Effector memory CD4-positive, alpha-beta T cell (primary cell): ENCODE measurements around the gene ACSF3.
"Not testable (repeated sequence)": the region's sequence is repeated elsewhere in the genome, so short reads cannot be mapped to it uniquely, and the experiment has no call there.

Source experiments
- DNase-seq, 3 donors: peaks; one replicate each; pipeline ENCODE4 v3.0.0-alpha.2; 2020
- H3K27ac ChIP-seq: 2 replicates; pipeline ENCODE4 v1.7.0; 2013; ENCODE audit warnings: mild to moderate bottlenecking, low read length, moderate library complexity; ENCODE audit not compliant: insufficient read depth, poor library complexity, severe bottlenecking
- H3K27me3 ChIP-seq: replicated peaks from 2 replicates; pipeline ENCODE4 v1.7.0; 2013; ENCODE audit warnings: mild to moderate bottlenecking, low read length; ENCODE audit not compliant: insufficient read depth, control insufficient read depth, poor library complexity, severe bottlenecking
- H3K36me3 ChIP-seq: 2 replicates; pipeline ENCODE4 v1.7.0; 2013; ENCODE audit warnings: mild to moderate bottlenecking, low read length, moderate library complexity; ENCODE audit not compliant: control insufficient read depth, insufficient read depth
- H3K4me1 ChIP-seq: 2 replicates; pipeline ENCODE4 v1.7.0; 2013; ENCODE audit warnings: low read length, mild to moderate bottlenecking; ENCODE audit not compliant: control insufficient read depth, insufficient read depth, poor library complexity, severe bottlenecking
- H3K4me3 ChIP-seq: 2 replicates; pipeline ENCODE4 v1.7.0; 2013; ENCODE audit warnings: low read length, low read depth, mild to moderate bottlenecking; ENCODE audit not compliant: insufficient read depth, poor library complexity, severe bottlenecking
- H3K9me3 ChIP-seq: 2 replicates; pipeline ENCODE4 v1.7.0; 2013; ENCODE audit warnings: mild to moderate bottlenecking, low read length, moderate library complexity; ENCODE audit not compliant: control insufficient read depth

ACSF3 gene

DNA sequence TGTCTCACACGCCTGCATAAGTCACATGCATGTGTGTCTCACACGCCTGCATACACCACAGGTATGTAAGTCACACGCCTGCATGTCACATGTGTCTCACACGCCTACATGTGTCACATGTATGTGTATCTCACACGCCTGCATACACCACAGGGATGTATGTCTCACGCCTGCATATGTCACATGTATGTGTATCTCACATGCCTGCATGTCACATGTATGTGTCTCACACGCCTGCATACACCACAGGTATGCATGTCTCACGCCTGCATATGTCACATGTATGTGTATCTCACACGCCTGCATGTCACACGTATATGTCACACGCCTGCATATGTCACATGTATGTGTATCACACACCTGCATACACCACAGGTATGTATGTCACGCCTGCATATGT is 64.1 kb downstream of the ACSF3 start:
- no peaks in the 10 kb centered on the region for H3K27me3 ChIP-seq
- H3K36me3 ChIP-seq, result no peaks in the 10 kb centered on the region

DNA sequence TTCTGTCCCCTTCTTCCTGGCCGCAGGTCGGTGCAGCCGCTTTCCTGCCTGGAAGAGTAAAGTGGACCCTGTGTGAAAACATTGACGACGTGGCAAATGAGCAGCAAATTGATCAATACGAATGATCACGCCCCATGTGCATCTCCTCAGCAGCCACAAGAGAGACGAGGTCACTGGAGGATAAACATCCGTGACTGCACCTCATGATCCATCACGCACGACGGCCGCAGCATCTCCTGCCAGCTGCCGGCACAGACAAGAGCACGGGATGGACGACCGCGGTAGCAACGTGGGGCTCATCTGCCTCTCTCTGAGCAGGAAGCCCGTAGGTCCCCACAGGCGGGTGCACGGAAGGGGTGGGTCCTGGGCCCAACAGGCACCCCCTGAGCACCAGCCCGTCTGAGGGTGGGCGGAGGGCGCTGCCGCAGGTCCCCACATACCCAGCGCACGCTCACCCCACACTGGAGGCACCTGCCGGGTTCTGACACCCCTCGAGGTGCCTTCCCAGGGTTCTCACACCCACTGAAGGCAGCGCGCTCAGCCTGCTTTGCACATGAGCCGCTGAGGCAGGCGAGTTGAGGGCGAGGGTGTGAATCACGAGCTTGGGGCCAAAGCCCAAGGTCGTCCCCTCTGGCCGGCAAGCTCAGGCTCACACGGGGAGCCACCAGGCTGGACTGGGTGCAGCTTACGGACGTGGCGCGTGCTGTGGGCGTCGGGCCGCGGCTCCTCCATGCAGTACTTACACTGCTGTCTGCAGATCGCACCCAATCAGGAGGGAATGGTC is 65.6 kb downstream of the ACSF3 start:
- Histone ChIP-seq H3K27me3 (no peaks in the 10 kb centered on the region), H3K9me3 (no peaks in the 10 kb centered on the region), H3K4me3 (no peak overlapping the region), H3K36me3 (no peaks in the 10 kb centered on the region), H3K27ac (no peak overlapping the region), H3K4me1 (no peaks in the 10 kb centered on the region)
- DNase-seq, result no peak

More for the DNA sequence above, 64.1 kb downstream of the ACSF3 start:
- Histone ChIP-seq H3K4me1 (no peaks in the 10 kb centered on the region), H3K4me3 (no peak overlapping the region), H3K9me3 (no peaks in the 10 kb centered on the region), H3K27ac (no peak overlapping the region)
- no peak for DNase-seq

DNA sequence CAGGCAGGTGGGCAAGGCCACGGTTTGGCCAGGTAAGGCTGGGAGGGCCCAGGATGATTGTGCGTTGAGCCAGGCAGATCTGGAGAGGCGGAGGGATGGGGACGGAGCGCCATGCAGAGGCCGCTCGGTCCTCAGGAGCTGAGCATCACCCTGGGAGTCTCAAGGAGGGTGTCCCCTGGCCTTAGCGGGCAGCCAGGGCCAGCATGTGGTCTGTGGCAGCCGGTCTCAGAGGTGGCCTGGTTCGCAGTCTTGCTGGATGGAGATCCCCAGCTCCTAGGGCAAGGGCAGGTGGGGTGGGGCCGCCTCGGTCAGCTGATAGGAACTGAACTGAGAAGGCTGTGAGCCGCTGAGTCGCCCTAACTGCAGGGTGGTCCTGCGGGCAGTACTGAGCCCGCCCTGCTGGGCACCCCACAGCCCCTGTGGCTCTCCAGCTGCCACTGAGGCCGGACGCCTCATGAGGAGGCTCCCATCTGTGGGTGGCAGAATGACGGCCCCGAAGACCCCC is 66.2 kb downstream of the ACSF3 start:
- no peaks in the 10 kb centered on the region for H3K36me3 ChIP-seq
- DNase-seq, result no peak
- H3K9me3 ChIP-seq, result no peaks in the 10 kb centered on the region
- no peak overlapping the region for H3K4me3 ChIP-seq
- no peak overlapping the region for H3K27ac ChIP-seq
- no peaks in the 10 kb centered on the region for H3K4me1 ChIP-seq
- no peaks in the 10 kb centered on the region for H3K27me3 ChIP-seq

DNA sequence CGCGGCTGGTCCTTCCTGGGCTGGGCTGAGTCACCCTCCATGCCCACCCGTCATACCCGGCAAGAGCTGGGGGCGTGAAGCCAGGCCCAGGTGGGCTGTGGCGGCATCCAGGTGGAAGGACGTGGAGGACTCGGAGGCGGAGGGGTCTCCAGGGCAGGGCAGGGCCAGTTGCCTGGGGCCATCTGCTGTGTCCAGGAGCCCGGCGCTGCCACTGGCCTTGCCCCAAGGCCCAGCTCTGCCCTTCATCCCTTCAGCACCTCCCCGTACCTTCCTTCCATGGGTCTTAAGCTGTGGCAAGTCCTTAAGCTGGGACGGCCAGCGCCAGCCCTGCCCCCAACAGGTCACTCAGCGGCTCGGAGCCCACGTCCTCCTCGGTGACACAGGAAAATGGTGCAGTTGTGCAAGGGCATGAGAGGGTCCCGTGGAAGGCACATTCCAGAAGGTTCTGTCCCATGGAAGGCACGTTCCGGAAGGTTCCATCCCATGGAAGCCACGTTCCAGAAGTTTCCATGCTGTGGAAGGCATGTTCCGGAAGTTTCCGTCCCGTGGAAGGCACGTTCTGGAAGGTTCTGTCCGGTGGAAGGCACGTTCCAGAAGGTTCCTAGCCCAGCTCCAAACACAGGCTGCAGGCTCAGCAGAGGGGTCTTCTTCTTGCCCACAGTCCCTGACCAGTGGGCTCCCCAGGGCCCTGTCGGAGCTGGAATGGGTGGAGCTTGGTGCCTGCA is 67.5 kb downstream of the ACSF3 start:
- no peaks in the 10 kb centered on the region for H3K36me3 ChIP-seq
- no peak overlapping the region for H3K27ac ChIP-seq
- no peaks in the 10 kb centered on the region for H3K9me3 ChIP-seq
- H3K4me1 ChIP-seq, result no peaks in the 10 kb centered on the region
- H3K4me3 ChIP-seq, result no peak overlapping the region
- H3K27me3 ChIP-seq, result no peaks in the 10 kb centered on the region
- no peak for DNase-seq

DNA sequence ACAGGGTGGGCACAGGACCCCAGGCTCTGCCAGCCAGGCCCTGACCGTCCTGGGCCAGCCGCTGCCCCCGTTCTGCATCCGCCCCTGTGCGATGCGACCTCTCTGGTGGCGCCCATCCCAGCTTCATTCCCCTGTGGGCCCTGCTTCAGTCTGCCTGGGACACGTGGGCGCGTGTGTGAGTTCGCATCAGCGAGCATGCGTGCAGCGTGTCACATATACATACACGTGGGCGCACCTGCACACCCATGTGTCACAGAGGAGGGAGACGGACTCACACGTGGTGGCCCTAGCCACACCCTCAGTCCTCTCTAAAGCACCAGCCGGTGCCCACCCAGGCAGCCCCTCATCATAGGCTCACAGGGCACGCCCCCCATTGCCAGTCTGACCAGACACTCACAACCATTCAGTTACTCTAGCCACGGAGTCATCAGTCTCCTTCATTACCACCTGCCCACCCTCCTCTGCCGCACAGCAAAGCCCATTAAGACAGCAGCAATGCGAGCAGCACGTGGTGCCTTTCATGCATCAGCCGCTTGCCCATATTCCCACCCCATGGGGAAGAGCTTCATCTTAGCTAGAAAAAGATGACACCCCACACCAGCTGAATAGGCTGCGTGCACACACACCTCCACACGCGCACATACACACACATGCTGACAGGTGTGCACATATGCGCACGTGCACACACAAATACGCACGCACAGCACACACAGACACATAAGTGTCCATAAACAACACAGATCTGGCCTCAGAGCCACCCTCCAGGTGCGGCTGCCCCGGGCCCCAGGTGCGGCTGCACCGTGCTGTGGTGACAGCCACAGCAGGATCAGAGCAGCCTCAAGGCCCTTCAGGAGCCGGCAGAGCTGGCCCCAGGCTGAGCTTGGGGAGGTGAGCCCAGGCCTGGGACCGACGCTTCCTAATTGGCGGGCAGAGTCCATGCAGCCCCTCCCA is 68.4 kb downstream of the ACSF3 start:
- Histone ChIP-seq H3K36me3 (no peaks in the 10 kb centered on the region), H3K27ac (no peak overlapping the region), H3K4me3 (no peak overlapping the region), H3K9me3 (no peaks in the 10 kb centered on the region), H3K4me1 (peaks cover 2% of the 10 kb centered on the region), H3K27me3 (no peaks in the 10 kb centered on the region)
- DNase-seq, result no peak

DNA sequence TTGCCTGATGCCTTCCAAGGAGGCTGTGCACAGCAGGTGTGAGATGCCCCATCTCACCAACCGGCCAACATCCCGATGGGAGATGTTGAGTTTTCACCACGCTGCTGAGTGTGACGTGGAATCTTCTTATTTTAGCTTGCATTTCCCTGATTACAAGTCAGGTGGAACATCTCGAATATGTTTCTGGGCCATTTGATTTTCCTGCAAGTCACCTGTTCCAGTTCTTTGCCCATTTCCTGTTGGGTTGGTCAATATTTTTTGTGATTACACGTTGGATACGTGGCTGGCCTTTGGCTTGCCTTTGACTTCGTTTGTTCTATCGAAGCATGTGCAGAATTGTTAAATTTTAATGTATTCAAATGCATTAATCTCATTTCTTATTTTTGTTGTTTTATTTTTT is 69.6 kb downstream of the ACSF3 start:
- Histone ChIP-seq H3K4me3 (no peak overlapping the region), H3K36me3 (no peaks in the 10 kb centered on the region), H3K27me3 (no peaks in the 10 kb centered on the region), H3K4me1 (peaks cover 9% of the 10 kb centered on the region), H3K9me3 (no peaks in the 10 kb centered on the region), H3K27ac (no peak overlapping the region)
- DNase-seq, result no peak

DNA sequence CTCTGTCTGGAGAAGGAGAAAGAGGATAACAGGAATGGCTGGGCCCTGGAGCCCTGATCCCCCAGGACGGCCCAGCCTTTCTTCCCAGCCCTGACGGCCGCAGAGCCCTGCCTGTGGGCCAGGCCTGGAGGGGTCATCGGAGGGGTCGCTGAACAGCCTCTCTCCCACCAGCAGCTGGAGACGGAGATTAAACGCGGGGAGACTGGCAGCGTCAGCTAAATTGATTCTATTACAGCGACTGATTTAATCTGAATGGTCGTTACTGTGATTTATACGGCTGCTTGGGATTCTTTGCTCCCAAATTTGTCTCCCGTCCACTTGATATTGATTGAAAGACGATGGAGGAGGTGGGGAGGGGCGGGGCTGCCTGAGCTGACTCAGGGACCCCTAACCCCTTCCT is 70.8 kb downstream of the ACSF3 start:
- Histone ChIP-seq H3K27me3 (no peaks in the 10 kb centered on the region), H3K27ac (no peak overlapping the region), H3K4me3 (no peak overlapping the region)

DNA sequence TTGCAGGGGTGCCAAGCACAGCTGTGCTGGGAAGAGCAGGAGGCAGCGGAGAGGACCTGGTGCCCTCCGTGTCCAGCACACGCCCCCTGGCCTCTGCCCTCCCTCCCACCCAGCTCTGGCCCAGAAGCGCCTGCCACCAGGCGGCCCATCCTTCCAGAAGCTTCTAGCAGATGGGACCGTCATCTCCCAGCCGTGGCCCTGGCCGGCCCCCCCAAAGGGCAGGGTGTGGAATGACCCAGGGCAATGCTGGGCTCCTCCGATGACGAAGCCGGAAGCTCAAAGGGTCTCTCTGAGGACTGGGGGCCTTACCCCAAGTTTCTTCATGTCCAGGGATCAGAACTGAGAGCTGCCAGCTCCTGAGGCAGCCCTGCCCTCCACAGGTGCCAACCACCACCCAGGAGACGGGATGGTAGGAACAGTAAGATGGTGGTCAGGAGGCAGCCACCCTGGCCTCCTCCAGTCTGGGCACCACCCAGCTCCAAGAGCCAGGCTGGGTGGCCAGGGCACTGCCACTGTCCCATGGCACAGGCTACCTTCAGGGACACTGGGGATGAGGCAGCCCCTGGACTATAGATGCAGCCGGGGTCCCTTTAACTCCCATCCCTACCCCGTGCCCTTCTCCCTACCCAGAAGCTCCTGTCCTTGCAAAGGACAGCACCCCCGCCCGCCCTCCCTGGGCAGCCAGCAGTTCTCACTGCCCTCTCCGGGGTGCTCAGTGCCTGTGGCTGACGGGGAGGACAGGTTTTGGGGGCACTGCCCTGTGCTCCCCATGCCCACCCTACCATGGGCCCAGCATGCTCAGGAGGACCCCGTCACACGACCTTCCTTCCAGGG is 71.4 kb downstream of the ACSF3 start:
- Histone ChIP-seq H3K9me3 (no peaks in the 10 kb centered on the region), H3K4me1 (peaks cover 10% of the 10 kb centered on the region), H3K36me3 (no peaks in the 10 kb centered on the region), H3K4me3 (no peak overlapping the region), H3K27ac (no peak overlapping the region), H3K27me3 (no peaks in the 10 kb centered on the region)
- no peak for DNase-seq

More for the DNA sequence above, 70.8 kb downstream of the ACSF3 start:
- no peaks in the 10 kb centered on the region for H3K9me3 ChIP-seq
- no peak for DNase-seq
- no peaks in the 10 kb centered on the region for H3K36me3 ChIP-seq
- H3K4me1 ChIP-seq, result peaks cover 9% of the 10 kb centered on the region

DNA sequence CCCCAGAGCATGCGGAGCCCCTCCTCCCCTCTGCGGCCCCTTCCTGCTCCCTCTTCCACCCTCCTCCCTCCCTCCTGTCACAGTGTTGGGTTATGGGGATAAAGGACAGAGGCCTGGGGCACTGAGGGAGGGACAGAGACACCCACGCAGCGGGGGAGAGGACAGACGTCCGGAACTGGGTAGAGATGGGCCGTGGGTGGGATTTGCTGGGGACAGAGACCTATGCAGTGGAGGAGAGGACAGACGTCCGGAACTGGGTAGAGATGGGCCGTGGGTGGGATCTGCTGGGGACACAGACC is 72.0 kb downstream of the ACSF3 start:
- not testable (repeated sequence) for H3K27ac ChIP-seq, H3K36me3 ChIP-seq, DNase-seq, H3K9me3 ChIP-seq, H3K27me3 ChIP-seq, H3K4me3 ChIP-seq
- peaks cover 15% of the 10 kb centered on the region for H3K4me1 ChIP-seq
